Neural cell (in vitro differentiated cells): ENCODE data around the gene SLC9A6. TPM values are rescaled to one million over a fixed set of nuclear protein-coding genes. Genes with fewer than 3 reads are reported as not detected.
A peak's percentile ranks its signal among the peaks of the same experiment; 100 is the strongest.

Experiments
- H2AFZ ChIP-seq: fragments of 200-600, 300-800 bp; sonication (generic), shearing (Covaris generic); 2 replicates; pipeline ENCODE4 v1.6.0; 2014; ENCODE audit warnings: low read depth, mild to moderate bottlenecking, antibody characterized with exemption, low read length, moderate library complexity
- H3F3A ChIP-seq: fragments of 200-600 bp; shearing (Covaris generic); 2 replicates; pipeline ENCODE4 v1.6.1; 2016; ENCODE audit warnings: mild to moderate bottlenecking, moderate library complexity, mixed read lengths, antibody characterized with exemption, low read length; ENCODE audit not compliant: insufficient read depth, poor library complexity, severe bottlenecking
- H3K27ac ChIP-seq: fragments of 200-600, 300-800 bp; sonication (generic), shearing (Covaris generic); 2 replicates; pipeline ENCODE4 v1.5.1; 2014; ENCODE audit warnings: mild to moderate bottlenecking, low read length, moderate library complexity
- H3K27me3 ChIP-seq: fragments of 300-800, 200-600 bp; sonication (generic), shearing (Covaris generic); 2 replicates; pipeline ENCODE4 v1.6.0; 2014; ENCODE audit warnings: mild to moderate bottlenecking, low read depth, low read length, moderate library complexity; ENCODE audit not compliant: insufficient read depth
- H3K36me3 ChIP-seq: fragments of 300-800, 200-600 bp; sonication (generic), shearing (Covaris generic); 2 replicates; pipeline ENCODE4 v1.5.1; 2014; ENCODE audit warnings: mild to moderate bottlenecking, antibody characterized with exemption, low read length, moderate library complexity; ENCODE audit not compliant: insufficient read depth
- H3K4me2 ChIP-seq: fragments of 300-800, 200-600 bp; sonication (generic), shearing (Covaris generic); 2 replicates; pipeline ENCODE4 v1.6.0; 2014; ENCODE audit warnings: mild to moderate bottlenecking, low read length
- H3K4me3 ChIP-seq: fragments of 300-800, 200-600 bp; sonication (generic), shearing (Covaris generic); 2 replicates; pipeline ENCODE4 v1.5.1; 2014; ENCODE audit warnings: mild to moderate bottlenecking, low read length, moderate library complexity
- H3K79me2 ChIP-seq: fragments of 200-600 bp; shearing (Covaris generic); replicated peaks from 2 replicates; pipeline ENCODE4 v1.6.0; 2014; ENCODE audit warnings: mild to moderate bottlenecking, low read length, moderate library complexity; ENCODE audit not compliant: insufficient read depth
- H3K9ac ChIP-seq: fragments of 300-800, 200-600 bp; sonication (generic), shearing (Covaris generic); 2 replicates; pipeline ENCODE4 v1.6.1; 2016; ENCODE audit warnings: mild to moderate bottlenecking, low read length, mixed read lengths
- H3K9me2 ChIP-seq: fragments of 200-600 bp; shearing (Covaris generic); 2 replicates; pipeline ENCODE4 v1.6.1; 2016; ENCODE audit warnings: mild to moderate bottlenecking, low read length, mixed read lengths; ENCODE audit not compliant: insufficient read depth
- H3K9me3 ChIP-seq: fragments of 200-600, 300-800 bp; sonication (generic), shearing (Covaris generic); 2 replicates; pipeline ENCODE4 v1.6.1; 2016; ENCODE audit warnings: mild to moderate bottlenecking, mixed run types, low read length, moderate library complexity, mixed read lengths
- H4K20me1 ChIP-seq: fragments of 200-600 bp; shearing (Covaris generic); 2 replicates; pipeline ENCODE4 v1.6.1; 2016; ENCODE audit warnings: mild to moderate bottlenecking, mixed run types; ENCODE audit not compliant: insufficient read depth
- CTCF ChIP-seq: fragments of 450-650 bp; IDR thresholded peaks from 2 replicates; pipeline ENCODE4 v1.5.1; 2014; ENCODE audit warnings: antibody characterized with exemption, mild to moderate bottlenecking, moderate library complexity; ENCODE audit not compliant: poor library complexity, severe bottlenecking
- EP300 ChIP-seq: fragments of 450-650 bp; conservative IDR thresholded peaks from 2 replicates; pipeline ENCODE4 v1.6.1; 2014; ENCODE audit warnings: antibody characterized with exemption, mild to moderate bottlenecking, moderate library complexity; ENCODE audit not compliant: poor library complexity, severe bottlenecking
- EZH2 ChIP-seq: fragments of 200-600, 300-800 bp; shearing (Covaris generic), sonication (generic); IDR thresholded peaks from 2 replicates; pipeline ENCODE4 v1.6.1; 2014; ENCODE audit warnings: antibody characterized with exemption, low read length, borderline replicate concordance, mild to moderate bottlenecking; ENCODE audit not compliant: insufficient read depth, poor library complexity, severe bottlenecking
- MXI1 ChIP-seq: fragments of 450-650 bp; conservative IDR thresholded peaks from 2 replicates; pipeline ENCODE4 v1.6.1; 2014; ENCODE audit warnings: antibody characterized with exemption, mild to moderate bottlenecking; ENCODE audit not compliant: poor library complexity, severe bottlenecking
- POLR2AphosphoS5 ChIP-seq: IDR thresholded peaks from 2 replicates; pipeline ENCODE4 v1.6.1; 2012
- RAD21 ChIP-seq: fragments of 450-650 bp; conservative IDR thresholded peaks from 2 replicates; pipeline ENCODE4 v1.6.1; 2014; ENCODE audit warnings: antibody characterized with exemption, mild to moderate bottlenecking, moderate library complexity
- REST ChIP-seq: IDR thresholded peaks from 2 replicates; pipeline ENCODE4 v1.6.1; 2012; ENCODE audit warnings: borderline replicate concordance
- SMC3 ChIP-seq: fragments of 450-650 bp; conservative IDR thresholded peaks from 2 replicates; pipeline ENCODE4 v1.6.1; 2014; ENCODE audit warnings: antibody characterized with exemption, mild to moderate bottlenecking, moderate library complexity; ENCODE audit not compliant: poor library complexity
- TAF1 ChIP-seq: IDR thresholded peaks from 2 replicates; pipeline ENCODE4 v1.6.1; 2012; ENCODE audit warnings: low read depth
- polyA plus RNA-seq: library from polyadenylated mRNA; depleted of rRNA; stranded (reverse); fragments of >200 nt; gene quantifications from 2 replicates; pipeline ENCODE4 v1.2.3, GENCODE V29; 2014

Gene SLC9A6
- polyA plus RNA-seq, 1 donor from 2014 or later: 103 TPM

- Histone ChIP-seq H2AFZ (peak overlapping the region; percentile 76), H3K27ac (peak overlapping the region; percentile 60), H3K36me3 (no peaks in the 10 kb centered on the region)
These were observed 461 bp upstream of the SLC9A6 start for GRCh38 chrX:135984791-135985156.

GRCh38 chrX:135985973-135986310 is 707 bp downstream of the SLC9A6 start:
- Histone ChIP-seq H4K20me1 (no peaks in the 10 kb centered on the region), H3K4me2 (peak overlapping the region; percentile 10), H3K9me2 (no peaks in the 10 kb centered on the region), H3K79me2 (peaks cover 21% of the 10 kb centered on the region), H3K9me3 (no peaks in the 10 kb centered on the region), H3K9ac (peak overlapping the region; percentile 82), H2AFZ (no peak overlapping the region), H3K4me3 (peak overlapping the region; percentile 81), H3K27me3 (no peaks in the 10 kb centered on the region), H3K36me3 (no peaks in the 10 kb centered on the region), H3K27ac (peak overlapping the region; percentile 77), H3F3A (no peaks in the 10 kb centered on the region)
- TF ChIP-seq POLR2AphosphoS5 (no peak), EP300 (no peak), SMC3 (no peak), REST (no peak), CTCF (no peak), EZH2 (no peak), MXI1 (no peak), TAF1 (no peak), RAD21 (no peak)

More at GRCh38 chrX:135984791-135985156, 461 bp upstream of the SLC9A6 start:
- no peaks in the 10 kb centered on the region for H3K27me3 ChIP-seq
- H3K9me3 ChIP-seq: no peaks in the 10 kb centered on the region
- no peaks in the 10 kb centered on the region for H3F3A ChIP-seq
- H3K4me2 ChIP-seq: peak overlapping the region; percentile 39
- H3K9ac ChIP-seq: peak overlapping the region; percentile 82
- H3K79me2 ChIP-seq: peaks cover 21% of the 10 kb centered on the region
- peak overlapping the region; percentile 81 for H3K4me3 ChIP-seq
- TF ChIP-seq MXI1: no peak
- no peak for TF ChIP-seq EZH2
- TF ChIP-seq EP300: no peak
- H4K20me1 ChIP-seq: no peaks in the 10 kb centered on the region
- no peaks in the 10 kb centered on the region for H3K9me2 ChIP-seq

GRCh38 chrX:135988245-135988644 is 3.0 kb downstream of the SLC9A6 start:
- no peaks in the 10 kb centered on the region for H3K9me3 ChIP-seq
- no peak overlapping the region for H3K27ac ChIP-seq
- TF ChIP-seq CTCF (no peak), REST (no peak), TAF1 (no peak)
- no peak overlapping the region for H3K9ac ChIP-seq
- no peaks in the 10 kb centered on the region for H3F3A ChIP-seq
- peak overlapping the region; percentile 81 for H3K4me3 ChIP-seq
- H3K27me3 ChIP-seq: no peaks in the 10 kb centered on the region
- no peak overlapping the region for H3K4me2 ChIP-seq
- no peaks in the 10 kb centered on the region for H4K20me1 ChIP-seq
- H3K79me2 ChIP-seq: peaks cover 21% of the 10 kb centered on the region
- no peaks in the 10 kb centered on the region for H3K36me3 ChIP-seq
- no peak overlapping the region for H2AFZ ChIP-seq
- H3K9me2 ChIP-seq: no peaks in the 10 kb centered on the region
